ENCODE results near the gene POMGNT1. TPM values are rescaled to one million over a fixed set of nuclear protein-coding genes. Genes with fewer than 3 reads are reported as not detected.
A peak's percentile ranks its signal among the peaks of the same experiment; 100 is the strongest.

The POMGNT1 gene
- total and polyA plus RNA-seq, 2 of the 13 experiments (the other 11 are each of a cell fraction or from before 2014, with no cell fraction given) = 33.9 to 46.8 TPM

DNA sequence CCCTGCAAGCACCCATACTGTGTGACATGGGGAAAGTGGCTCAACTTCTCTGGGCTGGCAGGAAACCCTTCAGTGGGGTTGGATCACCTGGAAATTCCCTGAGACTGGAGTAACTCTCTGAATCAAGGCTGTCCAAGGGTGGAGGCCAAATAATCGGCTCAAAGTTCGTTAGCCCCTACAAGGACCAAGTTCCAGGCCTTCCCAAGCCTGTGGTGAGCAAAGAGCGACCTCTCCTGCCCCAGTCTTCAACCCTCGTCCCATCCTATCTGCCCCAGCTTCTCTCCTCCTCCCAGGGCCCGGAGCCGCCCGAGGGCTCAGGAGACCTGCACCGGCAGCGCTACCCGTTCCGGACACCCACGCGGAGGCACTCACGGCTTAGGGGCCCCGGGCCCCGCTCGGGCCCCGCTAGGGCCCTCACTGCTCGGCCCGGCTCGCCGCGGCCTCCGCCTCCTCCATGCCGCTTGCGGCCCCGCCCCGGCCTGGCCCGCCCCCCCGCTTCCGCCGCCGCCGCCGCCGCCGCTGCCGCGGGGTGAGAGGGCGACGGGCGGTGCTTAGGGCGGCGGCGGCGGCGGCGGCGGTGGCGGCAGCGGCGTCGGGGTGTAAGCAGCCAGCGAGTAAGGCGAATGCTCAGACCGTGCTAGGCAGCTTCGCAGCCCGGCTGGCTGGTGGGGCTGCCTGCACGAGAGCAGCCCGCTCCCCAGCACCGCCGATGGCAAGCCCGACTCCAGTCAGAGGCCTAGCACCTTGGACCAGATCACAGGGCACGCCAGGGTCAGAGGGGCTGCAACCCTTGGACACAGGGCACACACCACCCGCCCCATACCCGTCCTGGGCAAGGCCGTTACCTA is at the start of gene POMGNT1 (continued):
- TF ChIP-seq, protein P1, sequence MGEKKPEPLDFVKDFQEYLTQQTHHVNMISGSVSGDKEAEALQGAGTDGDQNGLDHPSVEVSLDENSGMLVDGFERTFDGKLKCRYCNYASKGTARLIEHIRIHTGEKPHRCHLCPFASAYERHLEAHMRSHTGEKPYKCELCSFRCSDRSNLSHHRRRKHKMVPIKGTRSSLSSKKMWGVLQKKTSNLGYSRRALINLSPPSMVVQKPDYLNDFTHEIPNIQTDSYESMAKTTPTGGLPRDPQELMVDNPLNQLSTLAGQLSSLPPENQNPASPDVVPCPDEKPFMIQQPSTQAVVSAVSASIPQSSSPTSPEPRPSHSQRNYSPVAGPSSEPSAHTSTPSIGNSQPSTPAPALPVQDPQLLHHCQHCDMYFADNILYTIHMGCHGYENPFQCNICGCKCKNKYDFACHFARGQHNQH (CRISPR knock-in tag; IDR thresholded peaks at IDR 0.05) = peak; percentile 20; the same call in 1 of the 2 replicates
- TF ChIP-seq NR1H2 (CRISPR knock-in tag; IDR thresholded peaks at IDR 0.05; ENCODE audit: borderline replicate concordance, low read depth) = no peak
- 0 out of 2 replicates have a peak, but pooled peaks have one; percentile 23 for TF ChIP-seq BRD4 (CRISPR knock-in tag; IDR thresholded peaks at IDR 0.05)
- TF ChIP-seq RORA (CRISPR knock-in tag; IDR thresholded peaks at IDR 0.05) = no peak
- peak; percentile 92 for TF ChIP-seq ZFX (CRISPR knock-in tag; IDR thresholded peaks at IDR 0.05; ENCODE audit: low read depth)
- no peak for TF ChIP-seq TOE1 (CRISPR knock-in tag; IDR thresholded peaks at IDR 0.05)
- TF ChIP-seq, protein P2, sequence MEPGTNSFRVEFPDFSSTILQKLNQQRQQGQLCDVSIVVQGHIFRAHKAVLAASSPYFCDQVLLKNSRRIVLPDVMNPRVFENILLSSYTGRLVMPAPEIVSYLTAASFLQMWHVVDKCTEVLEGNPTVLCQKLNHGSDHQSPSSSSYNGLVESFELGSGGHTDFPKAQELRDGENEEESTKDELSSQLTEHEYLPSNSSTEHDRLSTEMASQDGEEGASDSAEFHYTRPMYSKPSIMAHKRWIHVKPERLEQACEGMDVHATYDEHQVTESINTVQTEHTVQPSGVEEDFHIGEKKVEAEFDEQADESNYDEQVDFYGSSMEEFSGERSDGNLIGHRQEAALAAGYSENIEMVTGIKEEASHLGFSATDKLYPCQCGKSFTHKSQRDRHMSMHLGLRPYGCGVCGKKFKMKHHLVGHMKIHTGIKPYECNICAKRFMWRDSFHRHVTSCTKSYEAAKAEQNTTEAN (CRISPR knock-in tag; conservative IDR thresholded peaks at IDR 0.05) = no peak
- TF ChIP-seq CEBPG (CRISPR knock-in tag; IDR thresholded peaks at IDR 0.05) = no peak
- no peak for TF ChIP-seq MBD4 (IDR thresholded peaks at IDR 0.05; ENCODE audit: borderline replicate concordance, low read length)
- TF ChIP-seq ZZZ3 (CRISPR knock-in tag; IDR thresholded peaks at IDR 0.05; ENCODE audit: borderline replicate concordance) = no peak
- TF ChIP-seq NFIB (CRISPR knock-in tag; IDR thresholded peaks at IDR 0.05; ENCODE audit: borderline replicate concordance) = no peak
- no peak for TF ChIP-seq MIXL1 (CRISPR knock-in tag; IDR thresholded peaks at IDR 0.05)
- TF ChIP-seq, protein P3, sequence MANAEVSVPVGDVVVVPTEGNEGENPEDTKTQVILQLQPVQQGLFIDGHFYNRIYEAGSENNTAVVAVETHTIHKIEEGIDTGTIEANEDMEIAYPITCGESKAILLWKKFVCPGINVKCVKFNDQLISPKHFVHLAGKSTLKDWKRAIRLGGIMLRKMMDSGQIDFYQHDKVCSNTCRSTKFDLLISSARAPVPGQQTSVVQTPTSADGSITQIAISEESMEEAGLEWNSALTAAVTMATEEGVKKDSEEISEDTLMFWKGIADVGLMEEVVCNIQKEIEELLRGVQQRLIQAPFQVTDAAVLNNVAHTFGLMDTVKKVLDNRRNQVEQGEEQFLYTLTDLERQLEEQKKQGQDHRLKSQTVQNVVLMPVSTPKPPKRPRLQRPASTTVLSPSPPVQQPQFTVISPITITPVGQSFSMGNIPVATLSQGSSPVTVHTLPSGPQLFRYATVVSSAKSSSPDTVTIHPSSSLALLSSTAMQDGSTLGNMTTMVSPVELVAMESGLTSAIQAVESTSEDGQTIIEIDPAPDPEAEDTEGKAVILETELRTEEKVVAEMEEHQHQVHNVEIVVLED (CRISPR knock-in tag; IDR thresholded peaks at IDR 0.05; ENCODE audit: borderline replicate concordance) = 0 out of 2 replicates have a peak, but pooled peaks have one; percentile 12
- TF ChIP-seq, protein P4, sequence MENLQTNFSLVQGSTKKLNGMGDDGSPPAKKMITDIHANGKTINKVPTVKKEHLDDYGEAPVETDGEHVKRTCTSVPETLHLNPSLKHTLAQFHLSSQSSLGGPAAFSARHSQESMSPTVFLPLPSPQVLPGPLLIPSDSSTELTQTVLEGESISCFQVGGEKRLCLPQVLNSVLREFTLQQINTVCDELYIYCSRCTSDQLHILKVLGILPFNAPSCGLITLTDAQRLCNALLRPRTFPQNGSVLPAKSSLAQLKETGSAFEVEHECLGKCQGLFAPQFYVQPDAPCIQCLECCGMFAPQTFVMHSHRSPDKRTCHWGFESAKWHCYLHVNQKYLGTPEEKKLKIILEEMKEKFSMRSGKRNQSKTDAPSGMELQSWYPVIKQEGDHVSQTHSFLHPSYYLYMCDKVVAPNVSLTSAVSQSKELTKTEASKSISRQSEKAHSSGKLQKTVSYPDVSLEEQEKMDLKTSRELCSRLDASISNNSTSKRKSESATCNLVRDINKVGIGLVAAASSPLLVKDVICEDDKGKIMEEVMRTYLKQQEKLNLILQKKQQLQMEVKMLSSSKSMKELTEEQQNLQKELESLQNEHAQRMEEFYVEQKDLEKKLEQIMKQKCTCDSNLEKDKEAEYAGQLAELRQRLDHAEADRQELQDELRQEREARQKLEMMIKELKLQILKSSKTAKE (CRISPR knock-in tag; IDR thresholded peaks at IDR 0.05; ENCODE audit: borderline replicate concordance) = no peak
- TF ChIP-seq, protein P5, sequence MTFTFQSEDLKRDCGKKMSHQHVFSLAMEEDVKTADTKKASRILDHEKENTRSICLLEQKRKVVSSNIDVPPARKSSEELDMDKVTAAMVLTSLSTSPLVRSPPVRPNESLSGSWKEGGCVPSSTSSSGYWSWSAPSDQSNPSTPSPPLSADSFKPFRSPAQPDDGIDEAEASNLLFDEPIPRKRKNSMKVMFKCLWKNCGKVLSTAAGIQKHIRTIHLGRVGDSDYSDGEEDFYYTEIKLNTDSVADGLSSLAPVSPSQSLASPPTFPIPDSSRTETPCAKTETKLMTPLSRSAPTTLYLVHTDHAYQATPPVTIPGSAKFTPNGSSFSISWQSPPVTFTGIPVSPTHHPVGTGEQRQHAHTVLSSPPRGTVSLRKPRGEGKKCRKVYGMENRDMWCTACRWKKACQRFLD (CRISPR knock-in tag; IDR thresholded peaks at IDR 0.05; ENCODE audit: borderline replicate concordance) = 0 out of 2 replicates have a peak, but pooled peaks have one; percentile 13
- TF ChIP-seq, protein P6, sequence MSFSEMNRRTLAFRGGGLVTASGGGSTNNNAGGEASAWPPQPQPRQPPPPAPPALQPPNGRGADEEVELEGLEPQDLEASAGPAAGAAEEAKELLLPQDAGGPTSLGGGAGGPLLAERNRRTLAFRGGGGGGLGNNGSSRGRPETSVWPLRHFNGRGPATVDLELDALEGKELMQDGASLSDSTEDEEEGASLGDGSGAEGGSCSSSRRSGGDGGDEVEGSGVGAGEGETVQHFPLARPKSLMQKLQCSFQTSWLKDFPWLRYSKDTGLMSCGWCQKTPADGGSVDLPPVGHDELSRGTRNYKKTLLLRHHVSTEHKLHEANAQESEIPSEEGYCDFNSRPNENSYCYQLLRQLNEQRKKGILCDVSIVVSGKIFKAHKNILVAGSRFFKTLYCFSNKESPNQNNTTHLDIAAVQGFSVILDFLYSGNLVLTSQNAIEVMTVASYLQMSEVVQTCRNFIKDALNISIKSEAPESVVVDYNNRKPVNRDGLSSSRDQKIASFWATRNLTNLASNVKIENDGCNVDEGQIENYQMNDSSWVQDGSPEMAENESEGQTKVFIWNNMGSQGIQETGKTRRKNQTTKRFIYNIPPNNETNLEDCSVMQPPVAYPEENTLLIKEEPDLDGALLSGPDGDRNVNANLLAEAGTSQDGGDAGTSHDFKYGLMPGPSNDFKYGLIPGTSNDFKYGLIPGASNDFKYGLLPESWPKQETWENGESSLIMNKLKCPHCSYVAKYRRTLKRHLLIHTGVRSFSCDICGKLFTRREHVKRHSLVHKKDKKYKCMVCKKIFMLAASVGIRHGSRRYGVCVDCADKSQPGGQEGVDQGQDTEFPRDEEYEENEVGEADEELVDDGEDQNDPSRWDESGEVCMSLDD (CRISPR knock-in tag; IDR thresholded peaks at IDR 0.05; ENCODE audit: borderline replicate concordance) = no peak
- TF ChIP-seq ZNF138 (CRISPR knock-in tag; IDR thresholded peaks at IDR 0.05; ENCODE audit: low read depth) = no peak
- no peak for TF ChIP-seq KMT2A (CRISPR knock-in tag; IDR thresholded peaks at IDR 0.05)

Measured in HepG2 (cell line).